IPS-11a (cell line): ENCODE results near the gene BCL2L1.

Source experiments
- H3K4me3 ChIP-seq: one replicate; pipeline ENCODE4 v1.5.1; 2013; ENCODE audit warnings: low read depth, low read length, control low read depth

BCL2L1 gene

DNA sequence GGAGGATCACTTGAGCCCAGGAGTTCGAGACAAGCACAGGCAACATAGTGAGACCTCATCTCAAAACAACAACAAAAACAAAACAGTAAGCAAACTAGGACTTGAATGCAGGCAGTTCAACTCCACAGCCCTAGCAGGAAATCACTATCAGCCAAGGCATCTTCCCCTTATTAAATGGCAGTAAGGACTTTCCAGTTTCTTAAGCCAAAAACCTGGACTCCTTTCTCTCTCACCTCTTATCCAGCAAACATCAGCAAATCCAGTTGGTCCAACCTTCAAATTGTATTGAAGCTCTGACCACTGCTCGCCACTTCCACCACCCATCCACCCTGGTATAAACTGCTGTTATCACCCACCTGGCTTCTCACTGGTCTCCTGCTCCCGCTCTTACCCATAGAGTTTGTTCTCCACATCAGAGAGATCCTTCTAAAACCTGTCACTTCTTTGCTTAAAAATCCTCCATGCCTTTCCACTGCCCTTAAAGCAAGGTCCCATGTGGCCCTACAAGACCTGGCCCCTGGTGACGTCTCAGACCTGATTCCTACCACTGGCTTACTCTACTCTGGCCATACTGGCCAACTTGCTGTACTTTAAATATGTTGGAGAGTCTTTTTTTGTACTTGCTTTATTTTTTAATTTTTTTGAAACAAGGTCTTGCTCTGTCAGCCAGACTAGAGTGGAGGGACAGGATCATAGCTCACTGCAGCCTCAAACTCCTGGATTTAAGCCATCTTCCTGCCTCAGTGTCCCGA is 27.6 kb downstream of the BCL2L1 start:
- H3K4me3 ChIP-seq: no peak overlapping the region

DNA sequence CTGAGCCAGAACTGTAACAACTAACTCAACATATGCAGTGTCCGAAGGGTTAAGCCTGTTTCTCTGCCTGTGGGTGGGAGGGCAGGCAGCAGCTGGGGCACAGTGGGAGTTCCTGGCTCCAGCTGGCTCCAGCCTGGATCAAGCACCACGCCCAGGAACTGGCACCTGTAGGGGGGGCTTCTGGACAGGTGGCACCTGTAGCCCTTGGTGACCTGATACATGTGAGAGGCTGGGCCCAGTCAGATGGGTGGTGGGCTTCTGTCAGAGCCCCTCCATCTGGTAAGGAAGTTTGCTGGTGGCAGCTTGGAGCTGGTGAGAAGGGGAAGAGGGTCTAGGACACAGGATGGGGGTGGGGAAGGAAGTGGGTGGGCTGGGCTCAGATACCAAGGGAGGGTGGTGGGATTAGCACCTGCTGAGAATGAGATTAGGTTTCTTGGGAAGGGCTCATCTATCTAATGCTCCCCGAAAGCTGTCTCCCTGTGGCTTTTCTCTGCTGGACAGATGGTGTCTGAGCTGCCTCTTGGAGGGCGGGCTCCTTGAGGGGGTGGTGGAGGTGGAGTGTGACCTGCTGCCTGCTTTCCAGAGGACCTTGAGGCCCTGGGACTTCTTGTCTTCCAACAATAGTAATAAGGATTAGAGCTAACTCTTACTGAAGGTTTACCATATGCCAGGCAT is 28.5 kb downstream of the BCL2L1 start:
- no peak overlapping the region for H3K4me3 ChIP-seq

DNA sequence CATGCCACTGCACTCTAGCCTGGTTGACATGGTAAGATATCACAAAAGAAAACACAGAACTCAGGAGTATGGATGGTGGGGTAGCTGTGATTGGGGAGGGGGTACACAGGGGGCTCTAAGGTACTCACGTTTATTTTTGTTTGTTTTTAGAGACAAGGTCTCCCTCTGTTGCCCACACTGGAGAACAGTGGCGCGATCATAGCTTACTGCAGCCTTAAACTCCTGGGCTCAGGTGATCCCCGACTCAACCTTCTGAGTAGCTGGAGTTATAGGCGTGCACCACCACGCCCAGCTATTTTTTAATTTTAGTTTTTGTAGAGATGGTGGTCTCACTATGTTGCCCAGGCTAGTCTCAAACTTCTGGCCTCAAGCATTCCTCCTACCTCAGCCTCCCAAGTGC is 29.3 kb downstream of the BCL2L1 start:
- H3K4me3 ChIP-seq: no peak overlapping the region

DNA sequence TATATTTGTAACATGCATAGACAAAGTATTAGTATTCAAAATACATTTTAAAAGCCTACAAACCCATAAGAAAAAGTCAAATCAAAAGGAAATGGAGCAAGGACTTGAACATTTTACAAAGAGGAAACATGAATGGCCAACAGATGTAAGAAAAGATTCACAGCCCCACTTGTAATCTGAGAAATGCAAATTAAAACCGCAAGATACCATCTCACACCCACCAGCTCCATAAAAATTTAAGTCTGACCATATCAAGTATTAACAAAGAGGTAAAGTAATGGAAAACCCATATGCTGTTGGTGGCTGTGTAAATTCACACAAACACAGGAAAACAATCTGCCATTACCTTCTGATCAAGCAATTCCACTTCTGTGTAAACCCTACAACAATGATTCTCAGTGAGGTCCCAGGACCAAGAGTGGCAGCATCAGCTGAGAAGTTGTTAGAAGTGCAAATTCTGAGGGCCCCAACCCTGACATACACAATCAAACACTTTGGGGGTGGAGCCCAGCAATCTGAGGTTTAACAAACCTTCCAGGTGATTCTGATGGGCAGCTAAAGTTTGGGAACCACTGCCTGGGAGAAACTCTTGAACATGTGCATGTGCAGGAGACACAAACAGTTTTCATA is 30.9 kb downstream of the BCL2L1 start:
- no peak overlapping the region for H3K4me3 ChIP-seq

DNA sequence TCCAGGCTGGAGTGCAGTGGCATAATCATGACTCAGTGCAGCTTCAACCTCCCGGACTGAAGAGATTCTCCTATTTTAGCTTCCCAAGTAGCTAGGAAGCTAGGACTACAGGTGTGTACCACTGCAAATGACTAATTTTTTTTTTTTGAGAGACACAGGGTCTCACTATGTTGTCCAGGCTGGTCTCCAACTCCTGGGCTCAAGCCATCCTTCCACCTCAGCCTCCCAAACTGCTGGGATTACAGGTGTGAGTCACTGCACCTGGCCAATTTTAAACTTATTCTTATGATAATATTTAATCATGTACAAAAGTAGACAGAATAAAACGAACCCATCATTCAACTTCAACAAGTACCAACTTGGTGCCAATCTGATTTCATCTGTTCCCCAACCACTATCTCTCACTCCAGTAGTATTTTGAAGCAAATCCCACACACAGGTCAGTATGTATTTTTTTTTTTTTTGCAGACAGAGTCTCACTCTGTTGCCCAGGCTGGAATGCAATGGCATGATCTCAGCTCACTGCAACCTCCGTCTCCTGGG is 32.5 kb downstream of the BCL2L1 start:
- H3K4me3 ChIP-seq: no peak overlapping the region

DNA sequence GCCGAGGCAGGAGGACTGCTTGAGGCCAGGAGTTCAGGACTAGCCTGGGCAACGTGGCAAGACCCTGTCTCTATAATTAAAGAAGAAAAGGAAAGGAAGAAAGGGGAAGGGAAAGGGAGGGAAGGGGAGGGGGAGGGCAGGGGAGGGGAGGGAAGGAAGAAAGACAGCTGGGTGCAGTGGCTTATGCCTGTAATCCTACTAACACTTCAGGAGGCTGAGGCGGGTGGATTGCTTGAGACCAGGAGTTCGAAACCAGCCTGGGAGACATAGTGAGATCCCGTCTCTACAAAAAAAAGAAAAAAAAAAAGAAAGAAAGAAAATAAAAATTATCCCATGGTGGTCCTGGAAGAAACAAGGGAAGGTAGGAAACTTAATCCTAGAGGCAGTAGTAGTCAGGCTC is 33.5 kb downstream of the BCL2L1 start:
- H3K4me3 ChIP-seq: no peak overlapping the region

DNA sequence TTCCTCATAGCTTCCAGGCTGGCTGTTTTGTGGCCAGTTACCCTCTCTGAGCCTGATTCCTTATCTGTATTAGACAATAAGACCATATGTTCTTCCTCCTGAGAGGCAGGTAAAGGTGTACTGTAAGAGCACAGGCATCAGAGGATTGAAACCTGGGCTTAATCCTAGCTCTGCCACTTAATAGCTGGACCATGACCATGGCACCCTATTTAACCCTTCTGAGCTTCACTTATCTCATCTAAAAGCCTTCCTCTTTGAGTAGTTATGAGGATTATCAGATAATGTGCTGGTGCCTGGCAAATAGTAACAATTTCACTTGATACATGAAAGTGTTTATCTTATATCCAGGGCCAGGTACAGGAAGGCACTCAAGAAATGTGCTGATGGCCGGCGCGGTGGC is 34.9 kb downstream of the BCL2L1 start:
- H3K4me3 ChIP-seq: no peak overlapping the region

DNA sequence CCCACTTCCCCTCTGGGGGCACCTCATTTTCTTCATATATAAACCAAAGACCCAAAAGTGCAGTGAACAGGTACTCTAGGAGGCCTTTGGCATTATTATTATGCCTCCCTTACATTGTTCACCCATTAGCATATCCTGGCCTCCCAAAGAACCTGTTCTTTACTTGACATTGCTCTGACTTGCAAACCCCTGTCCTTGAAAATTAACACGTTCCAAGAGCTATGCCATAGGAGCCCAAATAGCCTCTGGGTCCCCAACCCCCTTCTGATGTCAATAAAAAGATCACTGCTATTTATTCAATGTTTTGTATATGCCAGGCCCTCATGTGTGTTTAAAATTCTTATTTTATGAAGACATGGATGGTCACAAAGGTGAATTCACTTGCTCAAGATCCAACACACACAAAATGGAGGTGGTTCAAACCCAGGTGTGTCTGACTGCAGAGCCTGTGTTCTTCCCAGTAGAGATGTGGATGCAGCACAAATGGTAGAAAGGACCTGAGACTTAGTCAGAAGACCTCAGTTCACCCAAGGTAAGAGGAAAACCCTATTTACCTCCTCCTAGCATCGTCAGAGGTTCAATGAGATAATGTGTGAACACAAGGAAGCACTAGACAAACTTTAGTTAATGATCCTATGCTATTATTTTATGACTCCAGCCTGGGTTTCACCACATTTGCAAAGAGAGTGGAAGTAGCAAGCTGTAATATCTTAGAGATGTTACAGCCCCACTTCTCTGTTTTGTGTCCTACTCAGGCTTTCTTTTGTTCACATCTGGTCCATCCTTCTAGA is 36.6 kb downstream of the BCL2L1 start:
- H3K4me3 ChIP-seq: no peak overlapping the region

DNA sequence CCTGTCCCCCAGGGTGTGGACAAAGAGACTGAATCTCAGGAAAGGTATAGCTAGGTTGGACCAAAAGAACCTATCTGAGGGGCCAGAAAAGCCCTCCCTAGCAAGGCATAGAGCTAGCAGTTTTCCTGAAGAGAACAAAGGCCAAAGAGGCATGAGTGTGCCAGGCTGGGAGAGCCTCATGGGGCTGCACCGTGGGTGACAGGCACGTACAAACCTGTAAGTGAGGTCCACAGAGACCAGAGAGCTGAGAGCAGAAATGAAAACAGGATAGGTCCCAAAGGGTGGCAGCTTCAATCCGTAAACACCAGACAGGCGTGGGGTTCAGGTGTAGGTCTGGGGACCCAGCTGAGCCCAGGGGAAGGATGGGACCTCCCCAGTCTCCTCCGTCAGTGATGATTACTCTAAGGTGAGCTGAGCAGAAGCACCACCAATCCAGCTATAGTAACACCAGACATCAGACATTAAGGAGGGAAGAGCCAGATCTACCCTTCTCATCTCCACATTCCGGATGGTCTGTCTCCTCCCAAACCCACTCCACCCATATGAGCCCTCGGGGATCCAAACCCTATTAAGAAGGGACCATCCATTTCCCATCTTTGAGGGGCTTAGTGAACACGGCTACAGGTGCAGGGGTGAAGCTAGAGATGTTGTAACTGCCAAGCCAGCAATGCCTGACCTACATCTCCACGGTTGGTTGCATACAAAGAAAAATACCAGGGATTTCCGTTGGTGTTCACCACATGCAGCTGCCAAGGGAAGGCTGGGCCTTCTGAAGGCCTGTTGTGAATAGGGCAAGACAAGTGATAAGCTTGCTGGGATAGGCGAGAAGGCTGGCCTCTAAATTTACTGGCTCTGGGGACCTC is 38.3 kb downstream of the BCL2L1 start:
- H3K4me3 ChIP-seq: no peak overlapping the region

DNA sequence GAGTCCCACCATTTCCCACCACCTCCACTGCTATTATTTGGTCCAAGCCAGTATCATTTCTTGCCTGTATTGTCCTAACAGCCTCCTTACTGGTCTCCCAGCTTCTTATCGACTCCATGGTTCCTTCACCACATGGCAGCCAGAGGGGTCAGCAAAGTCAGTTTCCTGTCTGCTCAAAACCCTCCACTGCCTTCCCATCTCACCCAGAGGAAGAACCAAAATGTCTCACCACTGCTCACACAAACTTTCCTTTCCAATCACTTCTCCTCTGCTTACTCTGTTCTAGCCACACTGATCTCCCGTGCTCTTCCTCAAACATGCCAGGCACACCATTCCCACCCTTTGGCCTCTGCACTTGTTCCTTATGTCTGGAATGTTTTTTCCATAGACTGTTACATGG is 39.7 kb downstream of the BCL2L1 start:
- H3K4me3 ChIP-seq: no peak overlapping the region

DNA sequence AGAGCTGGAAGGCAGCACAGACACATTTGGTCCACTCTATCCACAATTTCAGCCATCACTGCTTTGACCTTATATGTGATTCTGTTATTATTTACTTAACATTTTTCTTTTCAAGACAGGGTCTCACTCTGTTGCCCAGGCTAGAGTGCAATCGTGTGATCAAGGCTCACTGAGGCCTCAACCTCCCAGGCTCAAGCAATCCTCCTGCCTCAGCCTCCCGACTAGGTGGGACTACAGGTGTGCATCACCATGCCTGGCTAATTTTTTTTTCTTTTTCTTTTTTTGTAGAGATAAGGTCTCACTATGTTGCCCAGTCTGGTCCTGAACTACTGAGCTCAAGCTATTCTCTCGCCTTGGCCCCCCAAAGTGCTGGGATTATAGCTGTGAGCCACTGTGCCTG is 40.3 kb downstream of the BCL2L1 start:
- no peak overlapping the region for H3K4me3 ChIP-seq

DNA sequence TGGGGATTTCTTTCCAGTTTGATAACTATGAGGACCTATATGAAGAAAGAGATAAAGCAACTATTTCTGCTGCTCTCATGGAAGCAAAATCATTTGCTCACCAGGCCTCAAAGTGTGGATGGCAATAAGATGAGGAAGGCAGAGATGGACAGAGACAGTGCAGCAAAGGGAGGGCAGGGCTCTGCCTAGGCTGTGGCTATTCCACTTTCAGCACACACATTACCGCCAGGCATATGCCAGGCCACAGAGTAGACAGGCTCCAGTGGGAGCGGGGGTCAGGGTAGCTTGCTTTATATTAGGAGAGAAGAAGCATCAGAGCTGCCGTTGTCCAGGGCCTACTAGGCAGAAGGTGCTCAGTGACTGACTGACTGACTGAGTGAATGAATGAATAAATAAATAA is 40.9 kb downstream of the BCL2L1 start:
- no peak overlapping the region for H3K4me3 ChIP-seq

DNA sequence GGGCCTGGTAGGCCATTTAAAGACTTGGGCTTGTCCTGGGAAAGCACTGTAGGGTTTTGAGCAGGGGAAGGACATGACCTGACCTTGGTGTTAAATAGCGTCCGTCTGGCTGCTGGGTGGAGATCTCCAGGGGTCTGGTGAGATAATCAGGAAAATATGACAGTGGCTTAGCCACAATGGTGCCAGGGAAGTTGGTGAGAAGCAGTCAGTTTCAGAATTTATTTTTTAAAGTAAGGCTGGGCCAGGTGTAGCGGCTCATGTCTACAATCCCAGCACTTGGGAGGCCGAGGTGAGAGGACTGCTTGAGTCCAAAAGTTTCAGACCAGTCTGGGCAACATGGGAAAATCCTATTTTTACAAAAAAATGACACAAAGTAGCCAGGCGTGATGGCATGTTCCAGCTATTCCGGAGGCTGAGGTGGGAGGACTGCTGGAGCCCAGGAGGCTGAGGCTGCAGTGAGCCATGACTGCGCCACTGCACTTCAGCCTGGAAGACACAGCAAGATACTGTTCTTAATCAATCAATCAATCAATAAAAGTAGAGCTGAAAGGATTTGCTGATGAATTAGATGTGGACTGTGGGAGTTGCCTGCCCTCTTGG is 41.4 kb downstream of the BCL2L1 start:
- no peak overlapping the region for H3K4me3 ChIP-seq

DNA sequence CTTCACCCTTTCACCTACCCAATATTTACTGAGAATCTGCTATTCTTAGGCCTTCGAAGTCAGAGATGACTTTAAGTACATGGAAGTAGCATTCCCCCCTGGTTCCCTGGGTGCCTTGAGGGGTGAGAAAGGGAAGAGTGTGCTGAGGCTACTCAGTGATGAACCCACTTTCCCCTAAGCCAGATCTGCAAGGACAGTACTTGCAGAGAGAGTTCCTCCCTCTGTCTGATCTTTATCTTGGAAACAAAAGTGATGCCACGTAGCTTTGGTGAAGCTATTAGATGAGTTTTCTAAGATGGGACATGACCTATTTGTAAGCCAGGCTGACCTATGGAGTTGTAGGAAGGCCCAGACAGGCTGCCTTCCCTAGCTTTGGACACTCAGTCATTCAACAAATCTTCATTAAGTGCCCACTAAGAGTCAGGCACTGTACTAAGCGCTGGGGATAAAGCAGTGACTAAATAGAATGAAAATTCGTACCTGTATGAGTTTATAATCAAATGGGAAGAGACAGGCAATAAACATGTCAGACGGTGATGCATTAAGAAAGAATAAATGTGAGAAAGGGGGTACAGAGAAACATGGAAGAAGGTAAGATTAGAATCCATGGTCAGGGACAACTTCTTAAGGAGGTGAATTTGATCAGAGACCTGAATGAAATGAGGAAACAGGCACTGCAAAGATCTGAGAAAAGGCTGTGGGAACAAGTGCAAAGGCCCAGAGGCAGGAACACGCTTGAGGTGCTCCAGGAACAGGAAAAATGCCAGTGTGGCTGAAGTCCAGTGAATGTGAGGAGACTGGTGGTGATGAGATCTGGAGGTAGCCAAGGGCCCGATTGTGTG is 42.2 kb downstream of the BCL2L1 start:
- no peak overlapping the region for H3K4me3 ChIP-seq

DNA sequence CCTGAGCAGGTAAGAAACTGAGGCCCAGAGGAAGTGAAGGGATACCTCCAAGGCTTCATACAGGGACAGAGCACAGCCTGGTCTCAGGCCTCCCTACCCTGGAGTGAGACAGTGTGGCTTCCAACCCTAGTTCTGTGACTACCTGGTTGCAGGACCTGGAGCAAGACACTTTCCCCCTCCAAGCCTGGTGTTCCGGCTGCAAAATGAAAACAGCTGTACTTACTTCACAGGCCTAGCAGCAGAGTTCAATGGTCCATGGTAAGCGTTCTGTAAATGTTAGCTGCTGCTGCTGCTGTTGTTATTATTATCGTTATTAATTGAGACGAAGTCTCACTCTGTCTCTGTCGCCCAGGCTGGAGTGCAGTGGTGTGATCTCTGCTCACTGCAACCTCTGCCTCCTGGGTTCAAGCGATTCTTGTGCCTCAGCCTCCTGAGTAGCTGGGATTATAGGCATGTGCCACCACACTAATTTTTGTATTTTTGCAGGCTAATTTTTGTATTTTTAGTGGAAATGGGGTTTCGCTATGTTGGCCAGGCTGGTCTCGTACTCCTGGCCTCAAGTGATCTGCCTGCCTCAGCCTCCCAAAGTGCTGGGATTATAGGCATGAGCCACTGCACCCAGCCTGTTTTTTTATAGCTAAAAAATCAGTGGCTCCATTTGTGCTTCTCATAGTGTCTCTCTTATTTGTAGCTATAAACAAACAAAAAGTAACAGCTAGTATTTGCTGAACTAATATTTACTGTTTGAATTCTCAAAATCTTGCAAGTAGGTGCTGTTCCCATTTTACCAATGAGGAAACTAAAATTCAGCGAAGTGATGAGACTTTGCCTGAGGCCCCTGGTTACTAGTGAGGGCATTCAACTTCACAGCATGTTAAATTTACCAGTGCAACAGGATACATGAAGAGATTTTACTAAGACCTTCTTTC is 43.0 kb downstream of the BCL2L1 start:
- no peak overlapping the region for H3K4me3 ChIP-seq

DNA sequence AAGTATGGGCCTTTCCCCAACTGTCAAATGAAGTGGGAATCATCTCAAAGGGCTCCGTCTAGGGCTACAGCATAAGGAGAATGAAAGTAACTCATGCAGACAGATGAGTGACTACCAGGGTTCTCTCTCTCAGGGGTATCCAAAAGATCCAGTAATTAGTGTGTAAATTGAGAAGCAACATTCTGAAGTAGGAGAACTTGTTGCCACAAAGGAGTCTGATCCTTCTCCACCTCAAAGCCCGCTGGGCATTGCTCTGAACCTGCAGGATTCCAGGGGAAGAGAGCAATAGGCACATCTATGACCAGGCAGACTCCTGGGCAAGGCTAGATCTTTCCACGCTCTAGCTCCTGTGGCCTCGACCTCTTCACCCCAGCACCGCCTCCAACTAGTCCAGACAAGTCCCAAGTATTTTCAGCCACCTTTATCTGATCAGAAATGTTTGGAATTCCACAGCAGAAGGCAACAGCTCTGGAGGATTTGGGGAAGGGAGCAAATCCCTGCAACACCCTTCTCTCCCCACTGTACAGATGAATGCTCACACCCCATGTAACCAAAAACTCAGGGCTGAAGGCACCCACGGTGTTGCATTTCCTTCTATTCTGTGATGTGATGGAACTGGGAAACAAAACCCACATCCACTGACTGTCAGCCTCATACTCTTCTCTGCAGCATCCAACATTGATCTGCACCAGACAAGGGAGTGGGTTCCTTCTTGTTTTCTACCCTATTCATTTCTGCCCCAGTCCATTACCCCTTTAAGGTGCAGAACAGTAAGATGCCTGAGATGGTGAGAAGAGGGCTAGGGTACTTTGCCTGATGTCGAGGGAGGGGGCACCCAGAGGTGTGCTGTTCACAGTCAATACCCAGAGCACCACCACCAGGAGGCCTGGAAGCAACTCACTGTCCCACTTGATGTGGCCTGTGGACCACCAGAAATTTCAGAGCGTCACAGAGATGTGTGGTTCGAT is 44.0 kb downstream of the BCL2L1 start:
- H3K4me3 ChIP-seq: no peak overlapping the region
